ENCODE measurements around the gene TRAP1. TPM values are rescaled to one million over a fixed set of nuclear protein-coding genes. Genes with fewer than 3 reads are reported as not detected.

TRAP1 gene
- total RNA-seq, 1 experiment from 2014 or later: 274 TPM

DNA sequence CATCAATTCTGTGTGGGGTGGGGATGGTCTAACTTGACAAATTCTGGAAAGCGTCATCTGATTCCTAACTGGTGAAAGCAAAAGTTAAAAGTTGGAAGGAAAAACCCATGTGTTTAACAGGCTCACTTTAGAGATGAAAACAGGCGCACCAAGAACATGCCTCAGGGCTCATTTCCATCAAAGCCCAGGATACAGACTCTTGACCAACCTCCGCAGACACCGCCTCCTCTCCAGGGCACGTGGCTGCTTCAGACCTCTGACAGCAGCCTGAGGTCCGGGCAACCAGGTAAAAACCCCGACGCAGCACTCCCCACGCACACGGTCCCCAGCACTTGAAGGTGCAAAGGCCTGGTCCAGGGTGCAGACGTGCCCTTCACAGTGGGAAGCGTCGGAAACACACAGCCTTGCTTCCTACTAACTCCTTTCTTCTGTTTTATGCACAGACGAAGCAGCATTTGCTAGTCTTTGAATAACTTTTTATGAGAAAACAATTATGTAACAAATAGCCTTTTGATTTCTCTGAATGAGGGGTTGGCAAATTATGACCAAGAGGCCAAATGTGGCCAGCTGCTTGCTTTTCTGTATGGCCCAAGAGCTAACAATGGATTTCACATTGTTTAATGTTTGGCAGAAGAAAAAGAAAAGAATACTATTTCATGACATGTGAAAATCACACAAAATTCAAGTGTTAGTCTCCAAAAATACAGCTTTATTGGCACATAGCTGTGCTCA, 44.2 kb upstream of the TRAP1 start:
- CTCF ChIA-PET: interaction anchor here (0.6 kb wide), 1 partner anchor 38 kb away, joined by 3 read pairs; no protein-coding TSS in a partner anchor
- intact Hi-C loops (cut with micrococcal nuclease): no loop called here
- BruUV-seq (replicated peaks): no TSS peak
- POLR2A ChIA-PET: interaction anchor here (0.6 kb wide), 1 partner anchor 44 kb away, joined by 3 read pairs; the partner anchor contains the start of gene TRAP1
- DNase-seq (ENCODE audit: unreplicated experiment): no peak
- H3K4me1 Mint-ChIP-seq (ENCODE audit: insufficient read depth, unreplicated experiment): no peaks in the 10 kb centered on the region
- H3K36me3 Mint-ChIP-seq (ENCODE audit: insufficient read depth, unreplicated experiment): peaks cover 93% of the 10 kb centered on the region
- no peak for TF ChIP-seq CTCF (IDR thresholded peaks at IDR 0.05; ENCODE audit: unreplicated experiment)
- no peak overlapping the region for H3K4me3 Mint-ChIP-seq (ENCODE audit: unreplicated experiment)
- H3K27me3 Mint-ChIP-seq (ENCODE audit: insufficient read depth, unreplicated experiment): no peaks in the 10 kb centered on the region
- H3K9me3 Mint-ChIP-seq (ENCODE audit: unreplicated experiment): no peaks in the 10 kb centered on the region
- no peak overlapping the region for H3K27ac Mint-ChIP-seq (ENCODE audit: low read depth, unreplicated experiment)

- intact Hi-C loops (cut with micrococcal nuclease): no loop called here
- Mint-ChIP-seq H3K9me3 (ENCODE audit: unreplicated experiment) (no peaks in the 10 kb centered on the region), H3K36me3 (ENCODE audit: insufficient read depth, unreplicated experiment) (peaks cover 91% of the 10 kb centered on the region), H3K27ac (ENCODE audit: low read depth, unreplicated experiment) (no peak overlapping the region), H3K4me3 (ENCODE audit: unreplicated experiment) (no peak overlapping the region), H3K27me3 (ENCODE audit: insufficient read depth, unreplicated experiment) (no peaks in the 10 kb centered on the region), H3K4me1 (ENCODE audit: insufficient read depth, unreplicated experiment) (no peaks in the 10 kb centered on the region)
- ChIA-PET POLR2A (interaction anchor here (1.3 kb wide), 1 partner anchor 11 kb away, joined by 3 read pairs; no protein-coding TSS in a partner anchor), CTCF (interaction anchor here (0.6 kb wide), 2 partner anchors 153 to 1374 kb away, joined by 3 to 4 read pairs; no protein-coding TSS in a partner anchor)
- TF ChIP-seq CTCF (IDR thresholded peaks at IDR 0.05; ENCODE audit: unreplicated experiment): no peak
- no peak for DNase-seq (ENCODE audit: unreplicated experiment)
- no TSS peak for BruUV-seq (replicated peaks)
These were observed 43.2 kb upstream of the TRAP1 start for GRCh38 chr16:3760518-3760917.

GRCh38 chr16:3759736-3760135, 42.4 kb upstream of the TRAP1 start:
- TF ChIP-seq CTCF (IDR thresholded peaks at IDR 0.05; ENCODE audit: unreplicated experiment): no peak
- no peaks in the 10 kb centered on the region for H3K9me3 Mint-ChIP-seq (ENCODE audit: unreplicated experiment)
- CTCF ChIA-PET: interaction anchor here (0.6 to 0.7 kb wide), 2 partner anchors 88 to 430 kb away, joined by 3 read pairs; no protein-coding TSS in a partner anchor
- no peaks in the 10 kb centered on the region for H3K4me1 Mint-ChIP-seq (ENCODE audit: insufficient read depth, unreplicated experiment)
- POLR2A ChIA-PET: interaction anchor here (1.0 to 1.3 kb wide), 2 partner anchors 10 to 25 kb away, joined by 3 read pairs; no protein-coding TSS in a partner anchor
- intact Hi-C loops (cut with micrococcal nuclease): no loop called here
- no peak for DNase-seq (ENCODE audit: unreplicated experiment)
- H3K4me3 Mint-ChIP-seq (ENCODE audit: unreplicated experiment): no peak overlapping the region
- H3K27me3 Mint-ChIP-seq (ENCODE audit: insufficient read depth, unreplicated experiment): no peaks in the 10 kb centered on the region
- no peak overlapping the region for H3K27ac Mint-ChIP-seq (ENCODE audit: low read depth, unreplicated experiment)
- BruUV-seq (replicated peaks): no TSS peak
- H3K36me3 Mint-ChIP-seq (ENCODE audit: insufficient read depth, unreplicated experiment): peaks cover 93% of the 10 kb centered on the region

GRCh38 chr16:3756113-3756512, 38.8 kb upstream of the TRAP1 start:
- no peak for TF ChIP-seq CTCF (IDR thresholded peaks at IDR 0.05; ENCODE audit: unreplicated experiment)
- no TSS peak for BruUV-seq (replicated peaks)
- no peak for DNase-seq (ENCODE audit: unreplicated experiment)
- Mint-ChIP-seq H3K4me3 (ENCODE audit: unreplicated experiment) (no peak overlapping the region), H3K27me3 (ENCODE audit: insufficient read depth, unreplicated experiment) (no peaks in the 10 kb centered on the region), H3K9me3 (ENCODE audit: unreplicated experiment) (no peaks in the 10 kb centered on the region), H3K27ac (ENCODE audit: low read depth, unreplicated experiment) (no peak overlapping the region), H3K4me1 (ENCODE audit: insufficient read depth, unreplicated experiment) (no peaks in the 10 kb centered on the region), H3K36me3 (ENCODE audit: insufficient read depth, unreplicated experiment) (peaks cover 77% of the 10 kb centered on the region)
- intact Hi-C loops (cut with micrococcal nuclease): no loop called here
- CTCF ChIA-PET: no interaction called here
- POLR2A ChIA-PET: no interaction called here

Measured in MCF 10A (cell line).